ENCODE measurements around the gene S100A5. TPM values are rescaled to one million over a fixed set of nuclear protein-coding genes. Genes with fewer than 3 reads are reported as not detected.
A peak's percentile ranks its signal among the peaks of the same experiment; 100 is the strongest.

Gene S100A5
- total RNA-seq, 1 donor from 2014 or later: not detected

DNA sequence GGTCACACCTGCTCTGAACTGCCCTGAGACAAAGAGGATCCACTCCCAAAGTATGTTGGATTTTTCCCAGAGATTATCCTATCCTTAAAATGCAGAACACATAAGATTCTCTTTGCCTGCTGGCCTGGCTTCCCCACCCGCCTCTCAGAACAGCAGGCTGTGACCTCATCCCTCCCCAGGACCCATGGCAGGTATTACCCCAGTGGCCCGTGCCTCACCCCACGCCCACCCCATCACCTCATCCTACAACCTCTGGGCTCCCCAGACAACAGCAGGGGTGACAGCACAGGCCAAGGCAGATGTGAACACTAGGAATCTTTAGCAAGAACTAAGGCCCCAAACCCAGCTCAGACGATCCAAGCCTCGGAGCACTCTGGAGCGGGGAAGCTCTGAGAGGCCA lies 45.2 kb downstream of the S100A5 start:
- ATAC-seq (ENCODE audit: poor library complexity): no peak
- no peak for DNase-seq
- intact Hi-C loops (cut with DNase I): loop anchor here (2.0 kb wide), 1 partner anchor 143 kb away; no protein-coding TSS in a partner anchor

DNA sequence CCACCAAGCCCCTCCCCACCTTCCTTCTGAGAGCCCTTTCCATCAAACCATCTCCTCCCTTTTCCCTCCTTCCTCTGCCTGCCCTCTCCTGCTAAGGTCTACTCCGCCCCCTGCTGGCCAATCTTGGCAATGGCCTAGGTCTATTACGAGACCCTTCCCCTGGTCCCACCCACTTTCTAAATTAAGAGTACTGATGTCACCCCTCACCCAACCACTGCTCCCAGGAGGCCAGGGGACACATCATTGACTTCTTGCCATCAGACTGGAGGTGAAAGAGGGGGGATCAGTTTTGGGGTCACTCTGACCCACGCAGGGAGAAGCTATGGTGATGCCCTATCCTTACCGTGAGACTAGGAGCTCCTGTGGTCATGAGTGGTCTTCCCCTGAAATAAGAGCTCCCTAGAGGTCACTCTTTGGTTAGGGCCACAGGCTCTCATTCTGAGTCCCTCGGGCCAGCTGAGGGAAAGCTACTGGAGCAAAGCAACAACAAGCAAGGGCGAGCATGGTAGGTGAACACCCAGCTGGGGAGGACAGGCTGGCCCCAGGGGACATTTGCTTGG lies 45.7 kb downstream of the S100A5 start:
- peak; percentile 88 for DNase-seq

DNA sequence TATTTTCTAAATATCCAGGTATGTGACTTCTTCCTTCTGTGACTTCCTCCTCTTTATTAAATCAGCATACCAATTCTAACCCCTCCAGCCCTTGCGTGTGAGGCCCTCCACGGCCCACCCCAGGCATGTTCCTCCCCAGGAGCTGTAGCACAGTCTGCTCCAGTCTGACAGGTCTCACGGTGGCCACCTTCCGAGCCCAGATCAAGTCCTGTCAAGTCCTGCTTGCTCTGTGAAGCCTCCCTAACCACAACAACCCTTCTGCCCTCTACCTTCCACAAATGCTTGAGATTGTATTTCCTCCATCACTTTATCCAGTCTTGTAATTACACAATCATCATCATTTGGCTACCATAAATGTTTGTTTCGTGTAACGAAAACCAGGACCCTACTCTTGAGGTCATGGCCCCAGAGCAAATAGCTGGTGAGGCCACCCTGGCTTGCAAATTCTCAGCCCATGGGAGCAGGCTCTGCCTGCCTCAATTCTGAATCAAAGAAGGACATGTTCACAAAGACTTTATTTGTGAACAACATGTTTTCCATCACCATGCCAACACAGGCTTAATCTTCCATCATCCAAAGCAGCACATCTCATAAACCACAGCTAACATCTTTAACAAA lies 47.3 kb downstream of the S100A5 start:
- intact Hi-C loops (cut with DNase I): no loop called here
- ATAC-seq (ENCODE audit: poor library complexity) (peak; percentile 14), DNase-seq (no peak)

More for the DNA sequence above, 45.7 kb downstream of the S100A5 start:
- intact Hi-C loops (cut with DNase I): loop anchor here (2.0 kb wide), 1 partner anchor 142 kb away; no protein-coding TSS in a partner anchor
- peak; percentile 72 for ATAC-seq (ENCODE audit: poor library complexity)

DNA sequence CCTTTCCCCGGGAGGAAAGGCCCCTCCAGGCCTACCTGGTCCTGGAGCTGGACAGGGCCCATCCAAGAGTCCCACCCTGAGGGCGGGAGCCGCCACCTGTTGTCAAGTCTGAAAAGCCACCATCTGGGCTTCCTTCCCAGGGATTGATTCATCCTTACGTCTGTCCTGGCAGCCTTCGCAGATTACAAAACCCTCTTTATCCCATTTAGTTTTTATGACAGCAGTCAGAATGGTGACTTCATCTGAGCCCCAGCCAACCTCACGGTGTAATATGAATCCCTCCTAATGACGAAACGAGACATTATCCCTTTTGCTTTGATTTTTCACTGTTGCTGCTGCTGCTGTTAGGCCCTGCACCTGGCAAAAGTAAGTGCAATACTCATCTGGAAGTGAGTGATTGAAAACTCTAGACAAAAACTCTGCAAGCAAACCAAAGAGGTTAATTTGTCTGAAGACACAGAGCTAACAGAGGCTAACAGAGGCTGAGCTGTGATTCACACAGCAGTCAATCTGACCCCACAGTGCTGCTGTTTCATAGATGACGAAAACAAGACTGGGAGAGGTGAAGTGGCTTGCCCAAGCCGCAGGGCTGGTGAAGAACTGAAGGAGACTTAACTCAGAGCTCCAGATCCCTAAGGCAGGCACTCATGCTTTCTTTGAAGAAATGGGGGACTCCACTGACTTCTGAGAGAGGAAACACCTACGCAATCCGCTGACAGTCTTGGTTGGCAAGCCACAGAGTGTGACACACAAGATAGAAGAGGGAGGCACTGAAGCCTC lies 50.3 kb downstream of the S100A5 start:
- intact Hi-C loops (cut with DNase I): no loop called here
- ATAC-seq (ENCODE audit: poor library complexity) (peak; percentile 72), DNase-seq (peak; percentile 73)

DNA sequence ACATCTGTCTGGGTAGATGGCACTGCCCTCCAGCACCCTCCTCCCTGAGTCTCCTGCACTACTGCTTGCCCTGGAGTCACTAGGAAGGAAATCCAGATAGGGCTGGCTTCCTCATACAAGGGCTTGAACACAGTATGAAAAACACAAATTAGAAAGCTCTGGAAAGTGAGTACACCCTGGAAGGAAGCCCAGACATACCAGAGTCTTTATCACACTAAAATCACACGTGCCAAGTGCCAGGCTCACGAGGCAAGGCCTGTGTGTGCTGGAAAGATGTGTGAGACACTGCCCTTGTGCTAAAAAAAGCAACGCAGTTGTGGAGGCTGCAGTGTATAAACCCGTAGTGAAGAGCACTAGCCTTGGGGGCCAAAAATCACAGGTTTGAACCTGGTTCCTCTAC lies 52.0 kb downstream of the S100A5 start:
- DNase-seq (no peak), ATAC-seq (ENCODE audit: poor library complexity) (peak; percentile 8)
- intact Hi-C loops (cut with DNase I): no loop called here

DNA sequence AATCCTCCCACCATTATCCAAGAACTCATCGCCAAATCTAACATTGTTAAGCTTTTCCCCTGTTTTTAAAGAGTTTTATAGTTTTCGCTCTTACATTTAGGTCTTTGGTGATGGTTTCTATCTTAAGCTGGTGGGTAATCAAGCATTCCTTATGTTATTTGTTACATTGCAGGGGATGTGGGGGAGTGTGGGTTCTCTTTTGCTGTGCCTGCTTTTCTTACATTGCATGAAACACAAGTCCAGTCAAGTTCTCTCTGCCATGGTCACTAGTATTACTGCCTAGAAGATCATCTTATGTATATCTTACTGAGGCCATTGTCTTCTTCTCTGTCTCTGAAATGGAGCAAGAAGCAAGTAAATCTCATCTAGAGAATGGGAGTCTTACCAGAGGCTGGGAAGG lies 53.0 kb downstream of the S100A5 start:
- no peak for ATAC-seq (ENCODE audit: poor library complexity)
- intact Hi-C loops (cut with DNase I): no loop called here

More for the DNA sequence above, 53.0 kb downstream of the S100A5 start:
- no peak for DNase-seq

Other genes starting within 250 kb of the S100A5 start
- gene PGLYRP3, start 228.0 kb downstream of the S100A5 start, total RNA-seq: not detected
- not detected for gene PGLYRP4, start 192.1 kb downstream of the S100A5 start, total RNA-seq
- 111 TPM for gene S100A9, start 183.1 kb downstream of the S100A5 start, total RNA-seq
- 2.4 TPM for gene S100A12, start 165.3 kb downstream of the S100A5 start, total RNA-seq
- 42.5 TPM for gene S100A8, start 149.9 kb downstream of the S100A5 start, total RNA-seq
- gene S100A7A, start 124.4 kb downstream of the S100A5 start, total RNA-seq: not detected
- not detected for gene S100A7, start 80.3 kb downstream of the S100A5 start, total RNA-seq
- 260 TPM for gene S100A6, start 4.9 kb downstream of the S100A5 start, total RNA-seq
- gene S100A4, start 4.9 kb upstream of the S100A5 start, total RNA-seq: 130 TPM
- gene S100A3, start 8.3 kb upstream of the S100A5 start, total RNA-seq: 0.70 TPM
- gene S100A2, start 24.9 kb upstream of the S100A5 start, total RNA-seq: 2.3 TPM
- gene S100A16, start 72.2 kb upstream of the S100A5 start, total RNA-seq: 44.3 TPM
- gene S100A14, start 75.4 kb upstream of the S100A5 start, total RNA-seq: 5.8 TPM
- gene S100A13, start 86.6 kb upstream of the S100A5 start, total RNA-seq: 153 TPM
- gene S100A1, start 87.5 kb upstream of the S100A5 start, total RNA-seq: 2,267 TPM
- gene CHTOP, start 93.1 kb upstream of the S100A5 start, total RNA-seq: 68.1 TPM
- 57.2 TPM for gene SNAPIN, start 117.8 kb upstream of the S100A5 start, total RNA-seq
- gene ILF2, start 130.1 kb upstream of the S100A5 start, total RNA-seq: 55.3 TPM
- gene NPR1, start 137.8 kb upstream of the S100A5 start, total RNA-seq: 10.0 TPM
- gene INTS3, start 187.1 kb upstream of the S100A5 start, total RNA-seq: 31.8 TPM
- gene SLC27A3, start 234.5 kb upstream of the S100A5 start, total RNA-seq: 12.0 TPM

Measured in Right ventricle myocardium superior (tissue), 1 donor.